ENCODE results near the gene TRAPPC3L.

GRCh38 chr6:116492331-116493067 lies 53.0 kb downstream of the TRAPPC3L start:
- TF ChIP-seq REST (IDR thresholded peaks at IDR 0.05; ENCODE audit: insufficient read depth in 1 of 2, low read depth in 2 of 2, low read length in 1 of 2) (no peak), CTCF (IDR thresholded peaks at IDR 0.05) (no peak), POLR2AphosphoS5 (IDR thresholded peaks at IDR 0.05; ENCODE audit: low read depth, low read length) (no peak), SIN3A (IDR thresholded peaks at IDR 0.05; ENCODE audit: borderline replicate concordance, insufficient read depth, low read depth, low read length) (no peak)
